Fibroblast of the aortic adventitia (primary cell): Measurements from ENCODE around the gene TOE1. TPM values are rescaled to one million over a fixed set of nuclear protein-coding genes. Genes with fewer than 3 reads are reported as not detected.

Experiments
- DNase-seq: peaks from one replicate; pipeline ENCODE4 v3.0.0-alpha.2; 2010; ENCODE audit warnings: low read depth
- H3K4me3 ChIP-seq: 2 replicates; pipeline ENCODE4 v1.5.1; 2011; ENCODE audit warnings: low read depth, mild to moderate bottlenecking, control low read depth, low read length, moderate library complexity
- total RNA-seq: library from RNA; depleted of rRNA; stranded (reverse); fragments of >200 nt; gene quantifications from 2 replicates; pipeline ENCODE4 v1.2.3, GENCODE V29; 2012; ENCODE audit warnings: low replicate concordance
- TF ChIP-seq, protein P1 (sequence below): IDR thresholded peaks from 2 replicates; pipeline ENCODE4 v1.5.1; 2011; ENCODE audit warnings: mild to moderate bottlenecking, low read length, control low read depth, inconsistent platforms; ENCODE audit not compliant: insufficient read depth

The TOE1 gene
- total RNA-seq, 1 donor, result 14.7 TPM

DNA sequence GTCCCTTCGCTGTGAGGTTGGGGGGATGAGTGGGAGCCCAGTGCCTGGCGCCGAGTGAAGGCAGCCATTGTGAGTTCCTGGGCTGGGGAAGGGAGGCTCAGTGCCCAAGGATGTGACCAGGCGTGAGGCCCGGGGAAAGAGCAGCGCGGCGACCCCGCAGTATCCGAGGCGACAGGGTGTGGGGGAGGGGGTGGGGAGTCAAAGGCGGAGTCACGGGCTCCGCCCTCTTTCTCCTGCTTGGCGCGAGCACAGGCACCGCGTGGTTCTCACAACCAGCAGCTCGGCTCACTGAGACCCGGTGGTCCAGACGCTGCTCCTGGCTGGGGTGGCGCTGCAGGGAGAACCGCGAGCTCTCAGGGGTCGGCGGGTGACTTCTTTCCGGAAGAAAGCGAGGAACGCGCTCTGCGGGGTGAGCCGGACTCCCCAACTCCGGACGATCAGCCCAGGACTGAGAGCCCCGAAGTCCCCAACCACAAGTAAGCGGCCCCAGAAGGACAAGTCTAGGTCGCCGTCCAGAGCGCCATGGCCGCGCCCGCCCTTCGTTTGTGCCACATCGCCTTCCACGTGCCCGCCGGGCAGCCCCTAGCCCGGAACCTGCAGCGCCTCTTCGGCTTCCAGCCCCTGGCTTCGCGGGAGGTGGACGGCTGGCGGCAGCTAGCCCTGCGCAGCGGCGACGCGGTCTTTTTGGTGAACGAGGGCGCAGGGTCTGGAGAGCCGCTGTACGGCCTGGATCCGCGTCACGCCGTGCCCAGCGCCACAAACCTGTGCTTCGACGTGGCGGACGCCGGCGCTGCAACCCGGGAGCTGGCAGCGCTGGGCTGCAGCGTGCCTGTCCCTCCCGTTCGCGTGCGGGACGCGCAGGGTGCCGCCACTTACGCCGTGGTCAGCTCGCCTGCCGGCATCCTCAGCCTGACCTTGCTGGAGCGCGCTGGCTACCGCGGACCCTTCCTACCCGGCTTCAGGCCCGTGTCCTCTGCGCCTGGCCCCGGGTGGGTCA is 13.0 kb upstream of the TOE1 start, which contains the start of gene HPDL:
TSS of gene HPDL (plus strand) at position 269 of the 997 bp plus-strand sequence. CDS start at position 523, 254 bp downstream.
- DNase-seq, result peak; percentile 31
- peak within 1 kb of the TSS; percentile 70 for H3K4me3 ChIP-seq
- TF ChIP-seq, protein P1, sequence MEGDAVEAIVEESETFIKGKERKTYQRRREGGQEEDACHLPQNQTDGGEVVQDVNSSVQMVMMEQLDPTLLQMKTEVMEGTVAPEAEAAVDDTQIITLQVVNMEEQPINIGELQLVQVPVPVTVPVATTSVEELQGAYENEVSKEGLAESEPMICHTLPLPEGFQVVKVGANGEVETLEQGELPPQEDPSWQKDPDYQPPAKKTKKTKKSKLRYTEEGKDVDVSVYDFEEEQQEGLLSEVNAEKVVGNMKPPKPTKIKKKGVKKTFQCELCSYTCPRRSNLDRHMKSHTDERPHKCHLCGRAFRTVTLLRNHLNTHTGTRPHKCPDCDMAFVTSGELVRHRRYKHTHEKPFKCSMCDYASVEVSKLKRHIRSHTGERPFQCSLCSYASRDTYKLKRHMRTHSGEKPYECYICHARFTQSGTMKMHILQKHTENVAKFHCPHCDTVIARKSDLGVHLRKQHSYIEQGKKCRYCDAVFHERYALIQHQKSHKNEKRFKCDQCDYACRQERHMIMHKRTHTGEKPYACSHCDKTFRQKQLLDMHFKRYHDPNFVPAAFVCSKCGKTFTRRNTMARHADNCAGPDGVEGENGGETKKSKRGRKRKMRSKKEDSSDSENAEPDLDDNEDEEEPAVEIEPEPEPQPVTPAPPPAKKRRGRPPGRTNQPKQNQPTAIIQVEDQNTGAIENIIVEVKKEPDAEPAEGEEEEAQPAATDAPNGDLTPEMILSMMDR, result no peak

- no peak for DNase-seq
- no peak overlapping the region for H3K4me3 ChIP-seq
- TF ChIP-seq, protein P1, result no peak
Observed at GRCh38 chr1:45327644-45328515, 12.1 kb upstream of the TOE1 start.

- no peak overlapping the region for H3K4me3 ChIP-seq
- TF ChIP-seq, protein P1, result no peak
- DNase-seq, result no peak
Observed at GRCh38 chr1:45328680-45329079, 11.3 kb upstream of the TOE1 start.

DNA sequence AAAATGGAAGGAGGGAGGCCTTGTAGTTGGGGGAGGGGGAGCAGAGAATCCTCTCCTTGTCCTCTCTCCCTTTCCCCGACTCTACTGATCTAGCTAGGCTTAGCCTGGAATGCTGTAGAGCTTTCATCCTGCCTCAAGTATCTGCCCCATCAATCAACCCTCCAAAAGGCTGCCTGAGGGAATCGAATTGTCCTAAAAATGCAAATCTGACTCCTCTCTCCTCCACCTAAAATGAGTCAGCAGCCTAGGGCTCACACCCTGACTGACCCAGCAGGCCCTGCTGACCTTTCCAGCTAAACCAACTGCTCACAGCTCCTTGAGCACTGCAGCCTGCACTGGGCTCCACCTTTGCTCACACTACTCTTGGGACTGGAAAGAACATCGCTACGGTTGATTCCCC is 10.5 kb upstream of the TOE1 start:
- TF ChIP-seq, protein P1, result no peak
- DNase-seq, result no peak
- no peak overlapping the region for H3K4me3 ChIP-seq

GRCh38 chr1:45331436-45332345 is 8.3 kb upstream of the TOE1 start:
- no peak overlapping the region for H3K4me3 ChIP-seq
- no peak for DNase-seq
- TF ChIP-seq, protein P1, result no peak

DNA sequence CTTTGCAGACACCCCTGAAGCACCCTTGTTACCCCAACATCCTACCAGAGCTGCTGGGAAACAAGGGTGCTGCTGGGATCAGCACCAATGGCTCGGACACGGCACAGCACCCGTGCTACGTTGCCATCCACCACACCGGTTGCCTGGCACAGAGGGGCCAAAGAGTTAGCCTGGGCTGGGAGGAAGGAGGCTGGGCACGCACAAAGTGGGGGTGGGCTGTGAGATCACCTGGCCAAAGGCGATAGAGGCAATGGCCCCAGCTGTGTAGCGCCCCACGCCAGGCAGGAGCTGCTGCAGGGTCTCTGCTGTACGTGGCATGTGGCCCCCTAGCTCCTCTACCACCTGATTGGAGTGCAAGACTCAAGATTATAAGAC is 7.6 kb upstream of the TOE1 start:
- TF ChIP-seq, protein P1, result no peak
- DNase-seq, result no peak
- H3K4me3 ChIP-seq, result no peak overlapping the region
